Uterus (tissue), 2 donors: ENCODE results near the gene DROSHA.

Experiments used
- POLR2A ChIP-seq, 2 donors: fragments of 450-650 bp; IDR thresholded peaks; one replicate each; pipeline ENCODE4 v1.6.1; 2016; ENCODE audit warnings: antibody characterized with exemption in 2 of 2, mild to moderate bottlenecking in 1 of 2, moderate library complexity in 1 of 2
- TF ChIP-seq, protein P1 (sequence below), 4 experiments: fragments of 200-600 bp in 2 of 4; fragments of 450-650 bp in 2 of 4; sonication (generic) in 2 of 4; IDR thresholded peaks; one replicate each; pipeline ENCODE4 v1.5.1; 2016 to 2019; ENCODE audit warnings: antibody characterized with exemption in 4 of 4, mild to moderate bottlenecking in 2 of 4, moderate library complexity in 1 of 4

DNA sequence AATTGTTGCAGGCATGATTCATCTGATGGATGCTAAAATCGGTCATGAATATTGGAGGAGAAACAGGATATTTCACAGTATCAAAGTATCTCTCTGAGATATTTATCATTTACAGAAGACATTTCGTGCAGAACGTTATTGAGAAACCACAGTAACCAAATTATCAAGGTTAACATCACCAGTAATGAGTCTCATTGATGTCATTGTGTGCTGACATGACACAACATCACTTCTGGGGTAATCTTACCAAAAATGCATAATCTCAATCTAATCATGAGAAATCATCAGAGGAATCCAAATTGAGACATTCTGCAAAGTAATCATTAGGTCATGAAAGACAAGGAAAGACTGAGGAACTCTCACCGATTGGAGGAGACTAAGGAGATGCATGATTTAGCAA, 42.9 kb upstream of the DROSHA start:
- TF ChIP-seq, protein P1, sequence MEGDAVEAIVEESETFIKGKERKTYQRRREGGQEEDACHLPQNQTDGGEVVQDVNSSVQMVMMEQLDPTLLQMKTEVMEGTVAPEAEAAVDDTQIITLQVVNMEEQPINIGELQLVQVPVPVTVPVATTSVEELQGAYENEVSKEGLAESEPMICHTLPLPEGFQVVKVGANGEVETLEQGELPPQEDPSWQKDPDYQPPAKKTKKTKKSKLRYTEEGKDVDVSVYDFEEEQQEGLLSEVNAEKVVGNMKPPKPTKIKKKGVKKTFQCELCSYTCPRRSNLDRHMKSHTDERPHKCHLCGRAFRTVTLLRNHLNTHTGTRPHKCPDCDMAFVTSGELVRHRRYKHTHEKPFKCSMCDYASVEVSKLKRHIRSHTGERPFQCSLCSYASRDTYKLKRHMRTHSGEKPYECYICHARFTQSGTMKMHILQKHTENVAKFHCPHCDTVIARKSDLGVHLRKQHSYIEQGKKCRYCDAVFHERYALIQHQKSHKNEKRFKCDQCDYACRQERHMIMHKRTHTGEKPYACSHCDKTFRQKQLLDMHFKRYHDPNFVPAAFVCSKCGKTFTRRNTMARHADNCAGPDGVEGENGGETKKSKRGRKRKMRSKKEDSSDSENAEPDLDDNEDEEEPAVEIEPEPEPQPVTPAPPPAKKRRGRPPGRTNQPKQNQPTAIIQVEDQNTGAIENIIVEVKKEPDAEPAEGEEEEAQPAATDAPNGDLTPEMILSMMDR (IDR thresholded peaks at IDR 0.05), result no peak
- no peak for TF ChIP-seq POLR2A (IDR thresholded peaks at IDR 0.05)
